ENCODE measurements around the gene PTRHD1.
A peak's percentile ranks its signal among the peaks of the same experiment; 100 is the strongest.
"Not testable (repeated sequence)": the region's sequence is repeated elsewhere in the genome, so short reads cannot be mapped to it uniquely, and the experiment has no call there.

PTRHD1 gene

DNA sequence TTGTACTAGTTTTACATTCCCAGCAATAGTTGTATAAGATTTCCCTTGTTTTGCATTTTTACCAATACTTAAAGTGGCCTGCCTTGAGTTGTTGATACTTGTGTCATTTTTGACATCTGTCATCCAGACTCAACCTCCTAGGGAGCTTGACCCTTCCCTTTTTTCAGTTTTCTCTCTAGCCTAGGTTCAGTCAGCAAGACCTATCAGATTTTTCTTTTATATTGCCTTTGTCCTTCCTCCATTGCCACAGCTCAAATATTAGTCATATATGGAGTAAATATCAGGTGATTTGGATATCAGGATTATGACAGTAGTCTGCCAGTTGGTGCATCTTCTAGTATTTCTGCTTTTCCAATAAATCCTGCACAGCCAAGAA, 13.5 kb upstream of the PTRHD1 start:
- no peak for DNase-seq

DNA sequence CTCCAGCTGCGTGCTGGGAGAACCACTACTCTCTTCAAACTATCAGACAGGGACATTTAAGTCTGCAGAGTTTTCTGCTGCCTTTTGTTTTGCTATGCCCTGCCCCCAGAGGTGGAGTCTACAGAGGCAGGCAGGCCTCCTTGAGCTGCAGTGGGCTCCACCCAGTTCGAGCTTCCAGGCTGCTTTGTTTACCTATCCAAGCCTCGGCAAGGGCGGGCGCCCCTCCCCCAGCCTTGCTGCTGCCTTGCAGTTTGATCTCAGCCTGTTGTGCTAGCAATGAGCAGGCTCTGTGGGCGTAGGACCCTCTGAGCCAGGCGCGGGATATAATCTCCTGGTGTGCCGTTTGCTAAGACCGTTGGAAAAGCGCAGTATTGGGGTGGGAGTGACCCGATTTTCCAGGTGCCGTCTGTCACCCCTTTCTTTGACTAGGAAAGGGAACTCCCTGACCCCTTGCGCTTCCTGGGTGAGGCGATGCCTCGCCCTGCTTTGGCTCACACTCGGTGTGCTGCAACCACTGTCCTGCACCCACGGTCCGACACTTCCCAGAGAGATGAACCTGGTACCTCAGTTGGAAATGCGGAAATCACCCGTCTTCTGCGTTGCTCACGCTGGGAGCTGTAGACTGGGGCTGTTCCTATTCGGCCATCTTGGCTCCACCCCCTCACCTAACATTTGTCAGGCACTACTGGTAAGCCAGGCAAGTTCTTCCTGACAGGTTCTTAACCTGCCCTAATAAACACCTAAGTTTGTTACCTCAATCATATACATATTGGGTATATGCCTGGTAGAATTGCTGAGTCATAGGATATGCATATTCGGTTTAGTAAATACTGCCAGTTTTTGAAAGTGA, 12.8 kb upstream of the PTRHD1 start:
- not testable (repeated sequence) for DNase-seq

DNA sequence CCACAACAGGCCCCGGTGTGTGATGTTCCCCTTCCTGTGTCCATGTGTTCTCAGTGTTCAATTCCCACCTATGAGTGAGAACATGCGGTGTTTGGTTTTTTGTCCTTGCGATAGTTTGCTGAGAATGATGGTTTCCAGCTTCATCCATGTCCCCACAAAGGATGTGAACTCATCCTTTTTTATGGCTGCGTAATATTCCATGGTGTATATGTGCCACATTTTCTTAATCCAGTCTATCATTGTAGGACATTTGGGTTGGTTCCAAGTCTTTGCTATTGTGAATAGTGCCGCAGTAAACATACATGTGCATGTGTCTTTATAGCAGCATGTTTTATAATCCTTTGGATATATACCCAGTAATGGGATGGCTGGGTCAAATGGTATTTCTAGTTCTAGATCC, 7.3 kb upstream of the PTRHD1 start:
- DNase-seq, result not testable (repeated sequence)

DNA sequence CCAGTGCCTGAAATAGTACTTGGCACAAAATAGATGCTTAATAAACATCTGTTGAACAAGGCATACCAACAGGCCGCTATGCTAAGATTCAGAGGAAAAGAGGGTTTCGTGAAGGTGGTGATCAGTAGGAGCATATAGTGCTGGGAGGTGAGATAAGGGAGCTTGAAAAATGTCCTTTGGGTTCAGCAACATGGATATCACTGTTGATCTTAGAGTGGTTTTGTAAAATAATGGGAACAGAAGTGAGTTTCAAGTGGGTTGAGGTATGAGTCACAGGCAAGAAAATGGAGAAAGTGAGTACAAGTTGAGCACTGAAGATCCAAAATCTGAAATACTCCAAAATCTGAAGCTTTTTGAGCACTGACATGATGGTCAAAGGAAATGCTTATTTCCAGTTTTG, 4.5 kb upstream of the PTRHD1 start:
- DNase-seq, result no peak

DNA sequence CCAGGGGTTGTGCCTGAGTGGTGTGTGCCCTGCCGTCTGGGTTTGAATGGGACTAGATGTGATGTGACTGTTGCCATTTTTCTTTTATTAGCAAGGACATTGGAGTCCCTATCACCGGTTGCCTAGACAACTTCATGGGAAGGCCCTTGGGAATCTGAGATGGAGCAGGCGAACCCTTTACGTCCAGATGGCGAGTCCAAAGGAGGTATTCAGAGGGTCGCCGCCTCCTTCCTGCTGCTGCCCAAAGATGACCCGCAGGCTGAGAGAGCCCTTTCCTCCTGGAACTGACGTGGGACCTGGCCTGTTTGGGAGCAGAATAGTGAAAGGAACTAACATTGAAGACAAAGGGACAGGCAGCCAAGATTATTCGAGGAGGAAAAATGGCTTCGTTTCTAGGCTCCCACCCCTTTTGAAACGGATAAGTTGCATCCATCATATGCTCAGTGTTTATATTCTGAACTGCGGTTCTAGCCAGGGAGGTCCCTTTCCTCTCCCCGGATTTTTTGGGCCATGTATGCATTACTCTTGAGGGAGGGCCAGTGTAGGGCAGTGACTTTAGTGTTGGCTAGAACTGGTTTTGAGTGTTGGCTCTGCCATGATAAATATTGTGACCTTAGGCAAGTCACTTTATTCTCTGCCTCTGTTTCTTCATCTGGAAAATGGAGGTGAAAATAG, 707 bp upstream of the PTRHD1 start:
- DNase-seq, result no peak

DNA sequence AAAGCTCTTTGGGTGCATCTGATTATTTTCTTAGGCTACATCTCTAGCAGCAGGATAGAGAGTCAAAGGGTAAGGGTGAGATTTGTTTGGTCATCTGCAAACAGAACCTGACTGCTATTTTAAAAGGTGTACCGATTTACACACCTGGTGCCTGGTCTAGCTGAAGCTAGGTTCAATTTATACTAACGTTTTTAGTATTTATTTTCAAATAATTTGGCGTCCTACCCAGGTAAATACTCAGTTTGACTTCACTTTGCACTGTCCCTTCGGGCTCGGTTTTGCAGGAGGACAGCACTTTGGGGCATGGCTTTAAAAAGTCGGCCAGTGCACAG, 683 bp downstream of the PTRHD1 start:
- DNase-seq, result no peak

DNA sequence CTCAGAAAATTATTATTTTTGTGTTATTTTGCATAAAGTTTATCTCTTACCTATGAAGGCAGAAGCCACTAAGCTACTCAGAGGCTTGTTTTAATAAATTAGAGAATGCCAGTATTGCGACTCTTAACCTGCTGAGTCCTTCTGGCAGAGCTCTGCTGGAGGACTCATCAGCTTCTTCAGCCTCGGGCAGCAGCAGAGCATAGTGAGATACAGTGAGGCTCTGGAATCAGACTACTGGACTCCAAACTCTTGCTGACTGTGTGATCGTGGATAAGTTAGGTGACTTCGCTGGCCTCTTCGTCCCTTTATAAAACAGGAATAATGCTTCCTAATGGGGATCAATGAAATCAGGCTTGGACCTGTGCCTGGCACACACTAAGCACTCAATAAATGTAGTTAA, 1.7 kb downstream of the PTRHD1 start:
- DNase-seq, result no peak

DNA sequence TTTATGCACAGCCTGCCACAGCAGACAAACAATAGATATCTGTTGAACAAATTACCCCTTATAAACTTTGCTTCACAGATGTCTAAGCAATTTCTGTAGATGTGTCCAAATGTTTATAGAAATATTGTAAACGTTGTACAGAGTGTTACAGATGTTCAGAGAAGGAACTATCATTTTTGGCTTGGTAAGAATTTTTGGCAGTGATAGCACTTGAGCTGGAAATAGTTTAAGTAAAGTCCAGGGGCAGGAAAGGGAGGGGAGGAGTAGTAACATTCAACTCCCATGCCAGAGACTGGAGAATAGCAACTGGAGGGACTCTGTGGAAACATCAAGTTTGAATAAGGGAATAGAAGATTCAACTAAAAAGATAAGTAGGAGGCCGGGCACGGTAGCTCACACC, 4.4 kb downstream of the PTRHD1 start:
- DNase-seq, result no peak

DNA sequence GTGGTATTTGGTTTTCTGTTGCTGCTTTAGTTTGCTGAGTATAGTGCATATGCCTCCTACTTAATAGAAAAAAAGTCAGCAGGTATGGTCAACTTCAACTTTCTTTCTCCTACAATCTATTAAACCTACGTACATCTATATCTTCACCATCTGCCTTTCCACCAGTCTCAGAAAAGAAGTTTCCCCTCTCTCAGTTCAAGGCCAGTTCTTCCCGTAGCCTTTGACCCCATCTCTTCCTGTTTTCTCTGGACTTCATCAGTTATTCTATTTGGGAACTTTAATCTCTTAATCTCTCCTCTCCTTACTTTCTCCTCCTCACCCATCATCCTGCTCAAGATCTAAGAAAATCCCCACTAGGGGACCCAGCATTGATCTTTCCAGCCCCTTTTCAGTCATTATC, 5.7 kb downstream of the PTRHD1 start:
- no peak for DNase-seq

DNA sequence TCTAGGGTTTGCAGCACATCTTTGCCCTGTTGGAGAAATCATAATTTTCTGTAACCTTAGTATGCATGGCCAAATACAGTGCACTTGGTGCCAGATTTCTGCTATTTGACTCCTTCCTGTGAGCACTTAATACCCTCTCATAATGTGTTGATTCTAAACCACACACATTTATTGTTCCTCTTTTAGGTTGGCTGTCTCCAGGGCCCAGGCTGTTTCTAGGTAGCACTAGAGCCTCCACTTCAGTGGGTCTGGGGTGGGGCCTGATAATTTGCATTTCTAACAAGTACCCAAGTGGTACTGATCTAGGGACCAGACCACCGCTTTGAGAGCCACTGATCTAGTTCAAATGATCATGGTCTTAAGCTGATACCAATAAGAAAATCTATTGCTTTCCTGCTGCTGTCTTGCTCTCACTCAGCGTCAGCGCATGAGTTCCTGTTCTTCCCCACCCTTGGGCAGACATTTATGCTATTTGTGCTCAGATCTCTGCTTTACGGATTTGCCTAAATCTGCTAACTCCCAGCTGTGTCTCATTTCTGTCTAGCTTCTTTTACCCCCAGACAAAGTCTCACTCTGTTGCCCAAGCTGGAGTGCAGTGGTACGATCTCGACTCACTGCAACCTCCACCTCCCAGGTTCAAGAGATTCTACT, 7.4 kb downstream of the PTRHD1 start:
- peak; percentile 29 for DNase-seq

DNA sequence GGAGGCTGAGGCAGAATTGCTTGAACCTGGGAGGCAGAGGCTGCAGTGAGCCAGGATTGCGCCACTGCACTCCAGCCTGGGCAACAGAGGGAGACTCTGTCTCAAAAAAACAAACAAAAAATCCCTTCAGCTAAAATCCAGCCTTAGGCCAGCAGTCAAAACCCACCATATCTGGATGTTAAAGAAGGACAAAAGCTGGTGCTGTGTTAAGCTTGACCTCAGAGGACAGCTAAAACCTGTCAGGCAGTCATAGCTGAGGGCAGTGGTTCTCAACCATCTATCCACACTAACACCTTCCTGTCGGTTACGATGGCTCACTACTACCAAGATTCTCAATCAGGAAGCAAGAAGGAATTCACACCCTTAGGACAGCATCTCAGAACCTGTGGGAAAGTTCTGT, 9.6 kb downstream of the PTRHD1 start:
- DNase-seq, result no peak

DNA sequence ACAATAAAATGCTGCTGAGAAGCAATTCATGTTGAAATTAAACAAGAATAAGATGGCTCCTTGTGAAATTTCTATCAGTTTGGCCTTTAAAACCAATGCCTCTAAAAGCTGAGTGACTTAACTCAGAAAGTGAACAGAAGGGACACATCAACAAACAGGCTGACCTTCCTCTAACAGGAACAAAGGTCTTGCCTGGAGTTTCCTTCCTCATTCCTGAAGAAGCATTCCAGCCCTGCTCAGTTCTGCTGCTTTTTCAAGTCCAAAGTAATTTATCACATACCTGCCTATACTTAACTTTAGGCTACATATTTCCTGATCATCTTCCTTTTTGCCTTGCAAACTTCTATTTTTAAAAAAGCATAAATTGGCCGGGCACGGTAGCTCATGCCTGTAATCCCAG, 14.1 kb downstream of the PTRHD1 start:
- peak; percentile 28 for DNase-seq

DNA sequence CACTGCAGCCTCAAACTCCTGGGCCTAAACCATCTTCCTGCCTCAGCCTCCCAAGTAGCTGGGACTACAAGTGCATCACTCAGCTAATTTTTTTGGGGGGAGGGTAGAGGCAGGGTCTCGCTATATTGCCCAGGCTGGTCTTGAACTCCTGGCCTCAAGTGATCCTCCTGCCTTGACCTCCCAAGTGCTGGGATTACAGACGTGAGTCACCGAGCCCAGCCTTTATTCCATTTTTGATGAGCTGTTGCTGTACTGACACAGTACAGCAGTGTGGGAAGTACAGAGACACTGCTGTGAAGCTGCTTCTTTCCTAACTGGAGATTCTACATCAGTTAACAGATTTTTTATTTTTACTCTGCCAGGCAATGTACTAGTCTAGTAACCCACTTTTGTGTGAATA, 18.8 kb downstream of the PTRHD1 start:
- DNase-seq, result no peak

DNA sequence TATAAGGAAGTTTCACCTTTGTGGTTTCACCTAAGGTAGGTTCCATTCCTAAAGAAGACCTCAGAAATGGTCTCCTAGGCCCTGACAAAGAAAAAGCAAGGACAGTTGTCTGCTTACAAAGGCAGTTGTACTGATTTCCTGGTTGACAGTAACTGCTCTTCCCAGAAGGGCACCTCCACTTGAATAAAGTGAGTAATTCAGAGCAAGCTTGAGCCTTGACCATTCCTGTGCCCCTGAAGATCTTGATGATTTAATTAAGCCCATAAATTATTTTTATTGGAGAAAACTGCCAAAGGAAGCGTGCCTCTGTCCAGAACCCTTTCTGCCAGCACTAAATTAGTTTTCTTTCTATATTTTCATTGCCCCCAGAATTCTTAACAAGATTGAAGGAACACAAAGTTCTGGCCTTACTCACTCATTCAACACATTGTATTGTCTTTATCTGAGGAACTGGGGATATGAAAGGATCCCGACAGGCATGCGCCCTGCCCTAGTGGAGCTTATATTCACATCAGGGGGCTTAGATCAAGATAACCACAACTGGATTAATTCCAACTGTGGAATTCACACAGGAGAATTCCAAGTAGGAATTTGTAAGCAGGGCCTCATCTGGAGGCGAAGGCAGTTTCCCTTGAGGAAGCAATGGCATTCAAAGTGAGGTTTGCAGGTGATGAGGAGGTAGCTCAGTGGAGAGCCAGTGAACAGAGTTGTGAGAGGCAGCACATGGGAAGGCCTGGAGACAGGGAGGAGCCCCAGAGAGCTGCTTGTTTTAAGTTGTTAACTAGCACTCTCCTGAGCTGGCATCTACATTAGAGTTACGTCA, 21.2 kb downstream of the PTRHD1 start:
- no peak for DNase-seq

DNA sequence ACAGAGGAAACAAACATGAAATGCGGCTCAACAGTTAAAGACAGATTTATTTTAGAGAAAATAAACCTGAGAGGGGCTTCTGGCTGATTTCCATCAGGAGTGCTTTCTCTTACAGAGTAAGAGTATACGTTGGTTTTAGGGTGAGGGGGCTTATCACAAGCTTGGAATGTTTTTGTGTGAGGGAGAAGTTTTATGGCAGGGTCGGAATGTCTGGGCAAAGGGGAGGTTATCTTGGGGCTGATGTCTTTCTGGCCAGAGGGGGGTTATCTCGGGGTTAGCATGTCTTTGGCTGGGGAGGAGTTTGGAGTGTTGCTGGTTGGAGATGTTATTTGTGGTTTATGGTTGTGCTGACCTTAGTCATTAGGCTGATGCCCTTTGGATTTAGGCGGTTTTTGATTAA, 22.1 kb downstream of the PTRHD1 start:
- DNase-seq, result no peak

DNA sequence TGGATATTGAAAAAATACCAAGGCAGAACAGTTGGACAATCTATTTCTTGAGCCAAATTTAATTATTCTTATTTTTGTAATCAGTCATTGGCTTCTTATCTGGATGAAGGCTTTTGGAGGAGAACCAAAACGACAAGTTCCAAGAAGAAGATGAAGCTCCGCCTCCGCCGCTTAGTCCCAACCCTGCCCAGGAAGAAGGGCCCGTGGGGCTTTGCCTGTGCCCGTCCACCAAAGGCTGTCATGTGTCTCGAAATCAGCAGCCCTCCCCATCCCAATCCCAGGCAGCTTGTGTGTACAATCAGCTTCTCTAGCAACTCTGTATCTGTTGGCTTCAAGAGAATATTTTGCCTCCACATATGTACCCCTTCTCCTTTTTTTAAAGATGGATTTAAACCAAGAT, 24.6 kb downstream of the PTRHD1 start:
- DNase-seq, result no peak

DNA sequence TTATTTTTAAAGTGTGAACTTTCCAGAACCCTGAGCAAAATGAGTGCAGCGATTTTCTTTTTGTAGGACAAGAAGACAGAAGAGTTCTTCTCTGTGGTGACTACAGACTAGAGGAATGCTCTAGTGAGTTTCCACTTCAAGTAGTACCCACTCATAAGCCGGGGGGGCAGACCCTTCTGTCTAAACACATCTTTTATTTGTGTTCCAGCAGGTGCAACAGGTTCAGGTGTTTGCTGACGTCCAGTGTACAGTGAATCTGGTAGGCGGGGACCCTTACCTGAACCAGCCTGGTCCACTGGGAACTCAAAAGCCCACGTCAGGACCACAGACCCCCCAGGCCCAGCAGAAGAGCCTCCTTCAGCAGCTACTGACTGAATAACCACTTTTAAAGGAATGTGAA, 25.2 kb downstream of the PTRHD1 start:
- DNase-seq, result no peak

DNA sequence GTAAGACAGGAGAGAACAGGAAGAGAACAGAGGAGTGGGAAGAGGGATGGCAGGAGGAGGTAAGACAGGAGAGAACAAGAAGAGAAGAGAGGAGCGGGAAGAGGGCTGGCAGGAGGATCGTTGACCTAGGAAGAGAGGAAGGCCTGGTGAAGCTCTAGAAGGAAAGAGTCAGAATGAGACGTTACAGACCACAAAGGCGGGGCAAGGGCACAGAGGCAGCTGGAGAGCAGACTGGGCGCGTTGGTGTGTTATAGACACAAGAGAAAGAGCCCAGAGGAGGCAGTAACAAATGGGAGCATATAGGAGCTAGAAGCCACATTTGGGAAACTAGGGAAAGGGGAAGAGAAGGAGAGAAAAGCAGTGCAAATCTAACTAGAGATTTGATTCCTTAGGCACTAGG, 26.6 kb downstream of the PTRHD1 start:
- DNase-seq, result no peak

DNA sequence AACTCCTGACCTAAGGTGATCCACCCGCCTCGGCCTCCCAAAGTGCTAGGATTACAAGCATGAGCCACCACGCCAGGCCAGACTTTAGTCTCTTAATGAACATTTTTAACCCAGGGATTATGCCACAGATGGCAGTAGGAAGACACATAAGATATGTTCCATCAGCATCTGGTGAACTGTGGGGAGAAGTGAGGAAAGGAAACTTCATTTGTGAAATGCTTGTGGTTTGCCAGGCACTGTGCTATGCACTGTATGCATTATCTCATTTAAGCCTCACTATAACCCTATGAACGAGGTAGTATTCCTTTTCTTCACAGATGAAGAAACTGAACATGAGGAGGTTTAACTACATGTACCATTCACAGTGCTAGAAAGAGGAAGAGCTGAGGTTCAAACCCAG, 29.3 kb downstream of the PTRHD1 start:
- no peak for DNase-seq

DNA sequence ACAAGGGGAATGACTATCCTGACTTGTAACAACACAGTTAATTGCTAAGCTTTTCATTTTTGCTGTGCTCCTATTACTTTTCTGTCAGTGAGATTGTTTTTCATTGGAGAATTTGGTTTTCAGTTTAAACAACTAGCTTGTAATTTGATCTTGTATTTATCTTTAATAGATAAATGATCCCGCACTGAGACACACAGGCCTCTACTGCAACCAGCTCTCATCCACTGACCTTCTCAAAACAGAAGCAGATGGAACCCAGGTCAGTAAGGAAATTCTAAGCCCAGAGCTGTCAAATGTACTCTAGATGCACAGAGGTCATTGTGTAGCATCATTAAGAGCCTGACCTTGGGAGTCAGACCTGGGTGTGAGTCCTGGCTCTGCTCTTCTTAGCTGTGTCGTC, 30.7 kb downstream of the PTRHD1 start:
- no peak for DNase-seq

DNA sequence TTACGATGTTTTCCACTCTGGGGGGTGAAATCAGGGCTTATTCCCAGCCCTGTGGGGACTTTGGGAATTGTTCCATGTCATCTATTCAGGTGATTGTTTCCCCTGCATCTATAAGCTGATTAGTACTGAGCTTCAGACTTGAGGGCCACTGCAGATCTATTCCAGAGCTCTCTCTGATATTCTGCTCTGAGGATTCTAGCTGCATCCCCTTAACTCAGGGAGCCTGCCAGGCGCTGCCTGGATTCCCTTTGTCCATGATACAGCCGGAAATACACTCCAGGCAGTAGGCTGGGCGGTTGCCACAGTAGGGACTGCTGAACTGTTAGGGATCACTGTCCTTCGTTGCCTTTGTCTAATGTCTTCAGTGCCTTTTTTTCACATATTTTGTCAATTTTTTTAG, 31.3 kb downstream of the PTRHD1 start:
- DNase-seq, result no peak

DNA sequence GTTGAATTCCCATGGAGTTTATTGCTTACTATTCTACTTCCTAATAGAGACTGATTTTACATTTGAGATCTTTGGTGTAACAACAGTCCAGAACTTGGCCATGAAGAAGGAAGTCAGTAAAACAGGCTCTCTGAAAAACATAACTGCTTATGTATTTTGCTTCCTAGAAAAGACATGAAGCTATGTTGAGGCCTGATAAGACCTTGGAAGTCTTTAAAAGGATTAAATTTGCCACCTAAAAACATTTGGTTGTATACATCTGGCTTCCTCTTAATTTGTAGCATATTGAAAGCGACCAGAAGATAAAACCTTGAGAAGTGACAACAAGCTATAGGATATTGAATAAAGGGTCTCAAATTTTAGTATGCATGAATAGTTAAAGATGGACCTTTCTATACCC, 36.4 kb downstream of the PTRHD1 start:
- DNase-seq, result no peak

DNA sequence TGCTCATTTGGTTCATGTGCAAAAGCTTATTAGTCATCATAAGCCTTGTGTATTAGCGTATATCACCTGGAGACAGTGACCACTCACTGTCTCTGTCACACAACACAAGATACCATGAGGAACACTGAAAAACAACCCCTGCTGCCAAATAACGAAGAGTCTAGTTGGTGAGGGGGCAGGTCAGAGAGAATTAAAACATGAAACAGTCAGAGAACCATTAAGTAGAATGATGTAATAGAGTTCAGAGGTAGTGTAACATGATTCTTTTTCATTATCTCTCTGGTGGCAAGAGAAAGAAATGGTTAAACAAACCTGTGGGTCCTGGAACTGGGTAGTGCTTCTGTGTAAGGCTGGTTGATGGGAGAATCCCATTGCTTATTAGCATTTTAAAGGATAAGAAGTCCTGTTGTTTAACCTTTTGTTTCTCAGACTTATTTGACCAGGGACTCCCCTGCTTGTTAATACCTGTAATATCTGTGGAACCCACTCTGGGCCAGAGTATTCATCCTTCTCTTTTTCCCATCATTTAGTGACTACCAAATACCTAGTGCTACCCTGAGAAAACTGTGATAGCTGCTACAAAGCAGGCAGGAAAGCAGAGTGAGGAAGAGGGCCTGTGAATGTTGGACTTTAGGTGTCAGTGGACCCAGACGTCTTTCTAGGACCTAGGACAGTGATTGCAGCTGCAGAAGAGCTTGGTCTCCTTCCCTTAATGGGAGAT, 38.0 kb downstream of the PTRHD1 start:
- no peak for DNase-seq
